Measurements from ENCODE around the gene BTF3. TPM values are rescaled to one million over a fixed set of nuclear protein-coding genes. Genes with fewer than 3 reads are reported as not detected.
"Not testable (repeated sequence)": the region's sequence is repeated elsewhere in the genome, so short reads cannot be mapped to it uniquely, and the experiment has no call there.

Gene BTF3
- total and polyA plus RNA-seq, 2 donors: 324 to 712 TPM

DNA sequence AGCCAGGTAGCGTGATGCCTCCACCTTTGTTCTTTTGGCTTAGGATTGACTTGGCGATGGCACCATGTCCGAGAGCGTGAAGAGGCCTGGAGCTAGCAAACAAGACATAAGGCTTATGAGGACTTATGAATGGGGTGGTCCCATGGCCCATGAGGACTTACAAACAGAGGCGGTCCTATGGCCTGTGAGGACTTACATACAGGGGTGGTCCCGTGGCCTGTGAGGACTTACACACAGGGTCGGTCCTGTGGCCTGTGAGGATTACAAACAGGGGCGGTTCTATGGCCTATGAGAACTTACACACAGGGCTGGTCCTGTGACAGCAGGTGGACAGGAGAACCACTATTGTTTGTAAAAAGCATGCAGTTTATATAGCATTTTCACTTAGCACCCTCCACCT is 28.4 kb upstream of the BTF3 start:
- 90% methylated on average over 8 of the region's 8 CpGs for WGBS
- no peak for DNase-seq (ENCODE audit: extremely low spot score)

DNA sequence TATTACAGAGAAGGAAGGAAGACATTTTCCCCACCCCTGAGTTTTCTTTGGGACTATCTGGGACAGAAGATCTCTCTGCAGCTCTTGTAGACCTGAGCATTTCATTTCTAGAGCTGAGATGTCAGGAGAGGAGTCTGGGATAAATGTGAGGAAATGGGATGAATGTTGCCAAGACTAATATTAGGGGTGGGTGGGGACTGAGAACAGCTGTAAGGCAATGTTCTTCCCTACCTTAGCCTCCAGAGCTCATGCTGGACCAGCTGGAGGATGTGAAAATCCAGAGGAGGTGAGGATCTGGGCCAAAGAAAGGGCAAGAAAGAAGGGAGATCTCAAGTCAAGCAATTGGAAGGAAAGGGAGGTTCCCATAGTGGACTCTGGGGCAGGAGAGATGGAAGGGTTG is 26.6 kb upstream of the BTF3 start:
- no peak for DNase-seq (ENCODE audit: extremely low spot score)
- H3K27ac ChIP-seq (ENCODE audit: low read depth): no peak overlapping the region

More for the DNA sequence above, 28.4 kb upstream of the BTF3 start:
- Histone ChIP-seq H3K36me3 (ENCODE audit: insufficient read depth) (no peaks in the 10 kb centered on the region), H3K4me1 (ENCODE audit: insufficient read depth) (no peaks in the 10 kb centered on the region), H3K4me3 (ENCODE audit: low read depth, low read length) (no peak overlapping the region), H3K27ac (ENCODE audit: low read depth) (no peak overlapping the region)

DNA sequence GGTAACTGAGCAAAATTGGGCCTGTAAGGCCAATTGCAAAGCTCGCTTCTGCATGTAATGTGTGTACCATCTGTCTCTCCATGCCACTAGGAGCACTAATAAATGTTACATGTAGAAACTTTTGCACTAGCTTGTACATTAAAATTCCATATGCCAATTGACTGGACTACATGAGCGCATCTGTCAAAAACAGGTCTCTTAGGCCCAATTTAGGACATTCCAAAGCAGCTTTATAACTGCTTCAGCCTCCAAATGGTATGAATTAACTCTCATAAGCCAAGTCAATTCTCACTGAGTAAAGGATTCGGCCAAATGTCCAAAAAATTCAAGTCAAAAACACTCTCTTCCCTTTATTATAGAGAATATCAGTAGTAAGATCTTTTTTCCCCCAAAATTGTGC is 26.1 kb upstream of the BTF3 start:
- no peak for DNase-seq (ENCODE audit: extremely low spot score)
- Histone ChIP-seq H3K36me3 (ENCODE audit: insufficient read depth) (no peaks in the 10 kb centered on the region), H3K4me1 (ENCODE audit: insufficient read depth) (no peaks in the 10 kb centered on the region), H3K4me3 (ENCODE audit: low read depth, low read length) (no peak overlapping the region), H3K27ac (ENCODE audit: low read depth) (no peak overlapping the region)
- WGBS: 89% methylated on average over 3 of the region's 3 CpGs

More for the DNA sequence above, 26.6 kb upstream of the BTF3 start:
- Histone ChIP-seq H3K36me3 (ENCODE audit: insufficient read depth) (no peaks in the 10 kb centered on the region), H3K4me1 (ENCODE audit: insufficient read depth) (no peaks in the 10 kb centered on the region), H3K4me3 (ENCODE audit: low read depth, low read length) (no peak overlapping the region)

DNA sequence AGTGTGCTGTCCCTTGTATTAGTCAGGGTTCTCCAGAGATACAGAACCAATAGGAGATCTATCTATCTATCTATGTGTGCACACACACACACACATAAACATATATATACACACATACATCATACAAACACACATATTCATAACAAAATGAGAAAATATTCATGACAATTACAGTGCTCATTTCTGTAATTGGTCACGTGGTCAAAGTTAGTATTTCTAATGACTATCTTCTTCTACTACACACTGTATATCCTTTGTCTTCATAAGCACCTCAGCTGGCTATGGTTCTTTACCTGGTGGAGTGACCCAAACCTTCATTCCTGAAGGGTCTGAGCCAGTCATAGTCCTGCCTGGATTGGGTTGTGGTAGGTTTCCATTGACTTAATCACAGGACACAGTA is 17.7 kb upstream of the BTF3 start:
- 91% methylated on average over 1 of the region's 1 CpG for WGBS
- H3K4me1 ChIP-seq (ENCODE audit: insufficient read depth): no peaks in the 10 kb centered on the region
- no peak overlapping the region for H3K4me3 ChIP-seq (ENCODE audit: low read depth, low read length)
- H3K36me3 ChIP-seq (ENCODE audit: insufficient read depth): no peaks in the 10 kb centered on the region
- H3K27ac ChIP-seq (ENCODE audit: low read depth): no peak overlapping the region
- no peak for DNase-seq (ENCODE audit: extremely low spot score)

GRCh38 chr5:73482383-73483136 is 15.7 kb upstream of the BTF3 start:
- 62% methylated on average over 4 of the region's 4 CpGs for WGBS
- no peak for DNase-seq (ENCODE audit: extremely low spot score)
- Histone ChIP-seq H3K4me1 (ENCODE audit: insufficient read depth) (no peaks in the 10 kb centered on the region), H3K4me3 (ENCODE audit: low read depth, low read length) (no peak overlapping the region), H3K27ac (ENCODE audit: low read depth) (no peak overlapping the region), H3K36me3 (ENCODE audit: insufficient read depth) (no peaks in the 10 kb centered on the region)

GRCh38 chr5:73483676-73484075 is 14.6 kb upstream of the BTF3 start:
- no peak overlapping the region for H3K27ac ChIP-seq (ENCODE audit: low read depth)
- no peak overlapping the region for H3K4me3 ChIP-seq (ENCODE audit: low read depth, low read length)
- no peak for DNase-seq (ENCODE audit: extremely low spot score)
- 83% methylated on average over 4 of the region's 4 CpGs for WGBS
- H3K4me1 ChIP-seq (ENCODE audit: insufficient read depth): no peaks in the 10 kb centered on the region
- H3K36me3 ChIP-seq (ENCODE audit: insufficient read depth): no peaks in the 10 kb centered on the region

DNA sequence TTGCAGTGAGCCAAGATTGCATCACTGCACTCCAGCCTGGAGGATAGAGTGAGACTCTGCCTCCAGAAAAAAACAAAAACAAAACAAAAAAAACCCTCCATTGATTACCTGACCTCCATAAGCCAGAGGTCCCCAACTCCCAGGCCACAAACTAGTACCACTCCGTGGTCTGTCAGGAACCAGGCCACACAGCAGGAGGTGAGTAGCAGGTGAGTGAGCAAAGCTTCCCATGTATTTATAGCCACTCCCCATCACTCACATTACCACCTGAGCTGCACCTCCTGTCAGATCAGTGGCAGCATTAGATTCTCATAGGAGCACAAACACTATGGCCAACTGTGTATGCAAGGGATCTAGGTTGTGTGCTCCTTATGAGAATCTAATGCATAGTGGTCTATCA is 13.7 kb upstream of the BTF3 start:
- DNase-seq (ENCODE audit: extremely low spot score): no peak
- no peaks in the 10 kb centered on the region for H3K36me3 ChIP-seq (ENCODE audit: insufficient read depth)
- no peak overlapping the region for H3K27ac ChIP-seq (ENCODE audit: low read depth)
- no peak overlapping the region for H3K4me3 ChIP-seq (ENCODE audit: low read depth, low read length)
- no peaks in the 10 kb centered on the region for H3K4me1 ChIP-seq (ENCODE audit: insufficient read depth)
- 91% methylated on average over 1 of the region's 1 CpG for WGBS

DNA sequence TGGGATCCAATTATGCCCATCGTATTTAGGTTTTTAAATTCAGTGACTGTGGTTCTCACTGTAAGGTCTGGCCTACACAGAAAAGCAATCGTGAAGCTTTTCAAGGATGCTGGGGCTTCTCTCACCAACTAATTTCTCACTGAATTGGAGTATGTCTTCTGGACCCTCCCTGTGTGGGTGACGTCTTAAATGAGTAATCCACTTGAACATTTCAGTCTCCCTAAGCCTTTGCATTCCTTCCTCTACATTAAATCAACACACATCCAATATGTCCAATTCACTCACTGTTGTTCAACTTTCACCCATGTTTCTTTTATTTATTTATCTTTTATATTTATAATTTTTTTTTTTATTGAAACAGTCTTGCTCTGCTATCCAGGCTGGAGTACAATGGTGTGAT is 12.5 kb upstream of the BTF3 start:
- WGBS: 83% methylated on average over 3 of the region's 3 CpGs
- no peak for DNase-seq (ENCODE audit: extremely low spot score)
- no peaks in the 10 kb centered on the region for H3K36me3 ChIP-seq (ENCODE audit: insufficient read depth)

GRCh38 chr5:73486119-73486899 is 11.9 kb upstream of the BTF3 start:
- DNase-seq (ENCODE audit: extremely low spot score): no peak
- Histone ChIP-seq H3K4me3 (ENCODE audit: low read depth, low read length) (no peak overlapping the region), H3K27ac (ENCODE audit: low read depth) (no peak overlapping the region), H3K4me1 (ENCODE audit: insufficient read depth) (no peaks in the 10 kb centered on the region), H3K36me3 (ENCODE audit: insufficient read depth) (no peaks in the 10 kb centered on the region)
- WGBS: 60% methylated on average over 3 of the region's 3 CpGs

More for the DNA sequence above, 12.5 kb upstream of the BTF3 start:
- H3K4me1 ChIP-seq (ENCODE audit: insufficient read depth): no peaks in the 10 kb centered on the region
- H3K27ac ChIP-seq (ENCODE audit: low read depth): no peak overlapping the region
- no peak overlapping the region for H3K4me3 ChIP-seq (ENCODE audit: low read depth, low read length)

DNA sequence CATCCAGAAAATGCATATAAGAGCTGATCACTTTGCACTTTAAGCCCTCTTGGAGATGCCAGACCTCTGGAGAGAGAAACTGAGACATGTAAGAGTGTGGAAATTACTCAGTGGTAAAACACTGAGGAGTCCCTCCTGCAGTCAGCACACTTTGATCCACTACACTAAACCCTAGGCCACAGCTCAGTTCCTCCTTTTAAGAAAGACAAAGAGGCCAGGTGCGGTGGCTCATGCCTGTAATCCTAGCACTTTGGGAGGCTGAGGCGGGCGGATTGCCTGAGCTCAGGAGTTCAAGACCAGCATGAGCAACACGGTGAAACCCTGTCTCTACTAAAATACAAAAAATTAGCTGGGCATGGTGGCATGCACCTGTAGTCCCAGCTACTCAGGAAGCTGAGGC is 11.0 kb upstream of the BTF3 start:
- not testable (repeated sequence) for H3K36me3 ChIP-seq (ENCODE audit: insufficient read depth); DNase-seq (ENCODE audit: extremely low spot score); H3K4me1 ChIP-seq (ENCODE audit: insufficient read depth); H3K27ac ChIP-seq (ENCODE audit: low read depth); H3K4me3 ChIP-seq (ENCODE audit: low read depth, low read length)
- 50% methylated on average over 4 of the region's 4 CpGs for WGBS

- H3K4me1 ChIP-seq (ENCODE audit: insufficient read depth): no peaks in the 10 kb centered on the region
- no peaks in the 10 kb centered on the region for H3K36me3 ChIP-seq (ENCODE audit: insufficient read depth)
- no peak overlapping the region for H3K4me3 ChIP-seq (ENCODE audit: low read depth, low read length)
- H3K27ac ChIP-seq (ENCODE audit: low read depth): no peak overlapping the region
- 60% methylated on average over 4 of the region's 4 CpGs for WGBS
- no peak for DNase-seq (ENCODE audit: extremely low spot score)
Observed at GRCh38 chr5:73487815-73488214, 10.4 kb upstream of the BTF3 start.

DNA sequence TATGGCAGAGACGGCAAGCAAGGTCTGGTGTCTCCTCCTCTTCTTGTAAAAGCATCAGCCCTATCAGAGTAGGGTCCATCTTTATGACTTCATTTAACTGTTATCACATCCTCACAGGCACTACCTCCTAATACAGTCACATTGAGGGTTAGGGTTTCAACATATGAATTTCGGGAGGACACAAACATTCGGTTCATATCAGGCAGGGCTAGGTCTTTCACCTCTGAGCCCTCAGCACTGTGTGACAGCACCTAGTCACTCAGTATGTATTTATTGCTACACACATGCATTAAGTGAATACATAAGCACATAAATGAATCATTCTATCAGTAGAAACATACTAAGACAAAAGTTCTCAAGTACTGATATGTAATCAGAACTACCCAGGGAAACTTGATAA is 9.4 kb upstream of the BTF3 start:
- no peak for DNase-seq (ENCODE audit: extremely low spot score)
- H3K4me1 ChIP-seq (ENCODE audit: insufficient read depth): no peaks in the 10 kb centered on the region
- no peaks in the 10 kb centered on the region for H3K36me3 ChIP-seq (ENCODE audit: insufficient read depth)
- H3K4me3 ChIP-seq (ENCODE audit: low read depth, low read length): no peak overlapping the region
- 65% methylated on average over 3 of the region's 3 CpGs for WGBS
- no peak overlapping the region for H3K27ac ChIP-seq (ENCODE audit: low read depth)

- no peaks in the 10 kb centered on the region for H3K36me3 ChIP-seq (ENCODE audit: insufficient read depth)
- H3K4me1 ChIP-seq (ENCODE audit: insufficient read depth): no peaks in the 10 kb centered on the region
- no peak for DNase-seq (ENCODE audit: extremely low spot score)
- H3K4me3 ChIP-seq (ENCODE audit: low read depth, low read length): no peak overlapping the region
- no peak overlapping the region for H3K27ac ChIP-seq (ENCODE audit: low read depth)
- WGBS: 87% methylated on average over 2 of the region's 2 CpGs
Observed at GRCh38 chr5:73490088-73490487, 8.2 kb upstream of the BTF3 start.

DNA sequence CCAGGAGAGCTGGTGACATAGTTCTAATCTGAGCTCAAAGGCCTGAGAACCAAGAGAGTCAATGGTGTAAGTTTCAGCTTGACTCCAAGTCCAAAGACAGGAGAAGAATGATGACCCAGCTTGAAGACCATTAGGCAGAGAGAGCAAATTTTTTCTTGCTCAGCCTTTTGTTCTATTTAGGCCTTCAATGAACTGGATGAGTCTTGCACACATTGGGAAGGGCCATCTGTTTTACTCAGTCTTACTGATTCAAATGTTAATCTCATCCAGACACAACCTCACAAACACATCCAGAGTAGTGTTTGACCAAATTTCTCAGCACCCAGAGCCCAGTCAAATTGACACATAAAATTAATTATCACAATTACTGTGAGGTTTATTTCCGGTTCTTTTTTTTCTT is 7.1 kb upstream of the BTF3 start:
- Histone ChIP-seq H3K4me3 (ENCODE audit: low read depth, low read length) (no peak overlapping the region), H3K4me1 (ENCODE audit: insufficient read depth) (no peaks in the 10 kb centered on the region), H3K27ac (ENCODE audit: low read depth) (no peak overlapping the region), H3K36me3 (ENCODE audit: insufficient read depth) (no peaks in the 10 kb centered on the region)
- 87% methylated on average over 1 of the region's 1 CpG for WGBS
- DNase-seq (ENCODE audit: extremely low spot score): no peak
